ENCODE measurements around the gene CDK17.

CDK17 gene

DNA sequence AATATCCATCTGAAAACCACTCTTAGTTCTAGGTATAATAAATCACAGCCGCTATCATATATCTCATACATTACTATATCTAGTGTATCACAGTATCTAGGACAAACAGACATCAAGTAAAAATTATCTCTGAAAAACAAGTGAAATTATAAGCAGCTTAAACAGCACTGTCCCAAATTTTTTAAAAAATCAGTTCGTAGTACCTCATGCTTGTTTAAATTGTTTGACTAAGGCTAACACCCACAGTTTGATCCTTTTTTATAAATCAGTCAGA, 33.9 kb downstream of the CDK17 start:
- TF ChIP-seq CTCF (IDR thresholded peaks at IDR 0.05; ENCODE audit: low read depth, low read length, missing control alignments): no peak
- DNase-seq (ENCODE audit: low read depth): no peak
- no peak overlapping the region for H3K4me3 ChIP-seq (ENCODE audit: low read depth, low read length)

- no peak overlapping the region for H3K4me3 ChIP-seq (ENCODE audit: low read depth, low read length)
- TF ChIP-seq CTCF (IDR thresholded peaks at IDR 0.05; ENCODE audit: low read depth, low read length, missing control alignments): no peak
- DNase-seq (ENCODE audit: low read depth): no peak
Observed at GRCh38 chr12:96365604-96366380, 34.4 kb downstream of the CDK17 start.

DNA sequence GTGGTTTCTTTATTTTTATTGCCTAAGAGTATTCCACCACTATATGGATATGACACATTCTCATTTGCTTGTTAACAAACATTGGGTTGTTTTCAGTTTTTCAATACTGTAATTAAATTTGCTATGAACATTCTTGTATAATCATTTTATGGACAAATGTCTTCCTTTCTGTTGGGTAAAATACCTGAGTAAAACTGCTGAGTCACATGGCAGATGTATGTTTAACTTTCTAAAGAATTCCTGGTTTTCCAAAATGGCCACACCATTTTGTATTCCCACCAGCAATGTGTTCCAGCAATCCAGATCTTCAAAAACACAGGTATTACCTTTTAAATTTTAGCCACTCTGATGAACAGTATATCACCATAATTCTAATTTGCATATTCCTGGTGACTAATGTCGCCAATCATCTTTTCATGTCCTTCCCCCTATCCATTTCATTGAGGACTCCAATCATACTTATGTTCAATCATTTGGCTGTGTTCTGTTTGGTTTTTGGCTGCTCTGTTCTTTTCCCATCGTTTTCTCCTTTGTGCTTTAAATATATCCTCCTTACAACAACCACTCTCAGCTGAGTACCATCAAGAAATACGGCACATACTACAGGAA, 36.0 kb downstream of the CDK17 start:
- no peak overlapping the region for H3K4me3 ChIP-seq (ENCODE audit: low read depth, low read length)
- no peak for DNase-seq (ENCODE audit: low read depth)
- no peak for TF ChIP-seq CTCF (IDR thresholded peaks at IDR 0.05; ENCODE audit: low read depth, low read length, missing control alignments)

- H3K4me3 ChIP-seq (ENCODE audit: low read depth, low read length): no peak overlapping the region
- no peak for DNase-seq (ENCODE audit: low read depth)
- TF ChIP-seq CTCF (IDR thresholded peaks at IDR 0.05; ENCODE audit: low read depth, low read length, missing control alignments): no peak
Observed at GRCh38 chr12:96361074-96361473, 39.2 kb downstream of the CDK17 start.

DNA sequence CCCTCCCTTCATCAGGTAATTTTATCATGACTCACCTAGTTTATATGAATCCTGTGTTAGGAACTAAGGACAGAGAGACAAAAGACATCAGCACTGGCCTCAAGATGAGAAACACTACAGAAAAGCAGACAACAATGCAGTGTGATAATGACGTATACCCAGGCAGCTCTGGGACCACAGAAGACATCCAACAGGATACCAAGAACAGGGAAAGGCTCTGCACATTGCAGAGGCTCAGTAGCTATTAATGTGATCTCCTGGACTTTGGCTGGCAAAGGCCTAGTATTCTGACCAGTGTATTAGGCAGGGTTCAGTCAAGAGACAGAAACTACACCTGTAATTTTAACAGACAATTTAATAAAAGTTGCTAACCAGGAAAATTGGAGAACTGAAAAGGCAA, 39.7 kb downstream of the CDK17 start:
- H3K4me3 ChIP-seq (ENCODE audit: low read depth, low read length): no peak overlapping the region
- no peak for DNase-seq (ENCODE audit: low read depth)
- no peak for TF ChIP-seq CTCF (IDR thresholded peaks at IDR 0.05; ENCODE audit: low read depth, low read length, missing control alignments)

- DNase-seq (ENCODE audit: low read depth): no peak
- no peak for TF ChIP-seq CTCF (IDR thresholded peaks at IDR 0.05; ENCODE audit: low read depth, low read length, missing control alignments)
- no peak overlapping the region for H3K4me3 ChIP-seq (ENCODE audit: low read depth, low read length)
Observed at GRCh38 chr12:96359328-96359727, 40.9 kb downstream of the CDK17 start.

- TF ChIP-seq CTCF (IDR thresholded peaks at IDR 0.05; ENCODE audit: low read depth, low read length, missing control alignments): no peak
- no peak overlapping the region for H3K4me3 ChIP-seq (ENCODE audit: low read depth, low read length)
- no peak for DNase-seq (ENCODE audit: low read depth)
Observed at GRCh38 chr12:96356831-96357230, 43.4 kb downstream of the CDK17 start.
